Spleen (tissue), 7 donors: ENCODE data around the gene DRAP1.

ENCODE experiments used
- CTCF ChIP-seq, 11 experiments: fragments of 200-600 bp in 7 of 11; fragments of 450-650 bp in 4 of 11; sonication (generic) in 4 of 11; IDR thresholded peaks in 8 of 11; conservative IDR thresholded peaks in 3 of 11; 1 replicate in 7 of 11; 2 replicates in 4 of 11; pipeline versions ENCODE4 v1.4.0 to v1.8.0; 2016 to 2021; ENCODE audit warnings: antibody characterized with exemption in 11 of 11, inconsistent platforms in 4 of 11, mild to moderate bottlenecking in 1 of 11
- POLR2A ChIP-seq, 3 donors: fragments of 450-650 bp; IDR thresholded peaks; one replicate each; pipeline ENCODE4 v1.5.1; 2017; ENCODE audit warnings: antibody characterized with exemption in 3 of 3, mild to moderate bottlenecking in 1 of 3
- donor health status: DM: no; HTN: no; CAD: no; lungs with moderate emphysema.
- donor health status: DM: no; HTN: no; CAD: no.
- donor health status: DM: no; HTN: no; CAD: no.

DNA sequence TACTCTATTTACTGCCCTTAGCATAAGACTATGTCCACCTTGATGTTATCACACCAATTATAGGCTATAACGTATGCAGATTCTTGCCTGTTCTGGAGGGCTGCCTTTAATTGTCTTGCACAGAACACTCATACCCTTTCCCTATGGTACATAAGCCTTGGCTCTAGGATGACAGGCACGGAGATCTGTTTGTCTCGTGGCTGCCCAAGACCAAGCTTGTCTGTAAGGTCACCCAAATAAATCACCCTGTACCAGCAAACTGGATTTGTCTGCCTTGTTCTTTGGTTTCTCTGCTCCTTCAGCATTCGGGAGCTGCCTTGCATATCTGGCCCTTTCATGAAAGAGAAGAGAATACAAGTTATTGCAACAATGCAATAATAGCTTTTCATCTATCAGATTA is 18.5 kb downstream of the DRAP1 start:
- TF ChIP-seq POLR2A (IDR thresholded peaks at IDR 0.05): no peak
- TF ChIP-seq CTCF (IDR thresholded peaks at IDR 0.05 in 8 of 11, conservative IDR thresholded peaks at IDR 0.05 in 3 of 11): no peak
